ENCODE measurements around the gene SMG1.
"Not testable (repeated sequence)": the region's sequence is repeated elsewhere in the genome, so short reads cannot be mapped to it uniquely, and the experiment has no call there.

- TF ChIP-seq, protein P1, sequence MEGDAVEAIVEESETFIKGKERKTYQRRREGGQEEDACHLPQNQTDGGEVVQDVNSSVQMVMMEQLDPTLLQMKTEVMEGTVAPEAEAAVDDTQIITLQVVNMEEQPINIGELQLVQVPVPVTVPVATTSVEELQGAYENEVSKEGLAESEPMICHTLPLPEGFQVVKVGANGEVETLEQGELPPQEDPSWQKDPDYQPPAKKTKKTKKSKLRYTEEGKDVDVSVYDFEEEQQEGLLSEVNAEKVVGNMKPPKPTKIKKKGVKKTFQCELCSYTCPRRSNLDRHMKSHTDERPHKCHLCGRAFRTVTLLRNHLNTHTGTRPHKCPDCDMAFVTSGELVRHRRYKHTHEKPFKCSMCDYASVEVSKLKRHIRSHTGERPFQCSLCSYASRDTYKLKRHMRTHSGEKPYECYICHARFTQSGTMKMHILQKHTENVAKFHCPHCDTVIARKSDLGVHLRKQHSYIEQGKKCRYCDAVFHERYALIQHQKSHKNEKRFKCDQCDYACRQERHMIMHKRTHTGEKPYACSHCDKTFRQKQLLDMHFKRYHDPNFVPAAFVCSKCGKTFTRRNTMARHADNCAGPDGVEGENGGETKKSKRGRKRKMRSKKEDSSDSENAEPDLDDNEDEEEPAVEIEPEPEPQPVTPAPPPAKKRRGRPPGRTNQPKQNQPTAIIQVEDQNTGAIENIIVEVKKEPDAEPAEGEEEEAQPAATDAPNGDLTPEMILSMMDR (conservative IDR thresholded peaks at IDR 0.05; ENCODE audit: low read depth, low read length): not testable (repeated sequence)
- TF ChIP-seq EZH2 (IDR thresholded peaks at IDR 0.05; ENCODE audit: borderline replicate concordance, low read depth, low read length, poor library complexity, severe bottlenecking): not testable (repeated sequence)
Observed at GRCh38 chr16:18902044-18902443, 24.2 kb downstream of the SMG1 start.
